WTC11 (cell line): ENCODE data around the gene LRRC8C. TPM values are rescaled to one million over a fixed set of nuclear protein-coding genes. Genes with fewer than 3 reads are reported as not detected.

Experiments
- ATAC-seq: fragments of 200-7000 bp; cut with Tn5 transposase; 2 replicates; pipeline ENCODE4 v1.10.0; 2021; ENCODE audit warnings: mild to moderate bottlenecking, moderate library complexity
- CTCF ChIA-PET: fragments of 300-600 bp; sonication (Branson Sonifier 250); formaldehyde crosslinking; loops from one replicate; lab custom pipeline; 2021; ENCODE audit warnings: antibody characterized with exemption; lab: Charles Lee
- POLR2A ChIA-PET: fragments of 350-600 bp; sonication (Branson Sonifier 250); formaldehyde crosslinking; loops from one replicate; lab custom pipeline; 2021; ENCODE audit warnings: antibody characterized with exemption; lab: Charles Lee
- DNase-seq: peaks from one replicate; pipeline ENCODE4 v3.0.0; 2021; ENCODE audit warnings: low spot score
- H3K27ac Mint-ChIP-seq: 2 replicates; pipeline ENCODE4 v1.8.0; 2021; ENCODE audit warnings: mixed read lengths
- H3K27me3 Mint-ChIP-seq: 2 replicates; pipeline ENCODE4 v1.8.0; 2021; ENCODE audit warnings: low read depth, mild to moderate bottlenecking, moderate library complexity, mixed read lengths
- H3K36me3 Mint-ChIP-seq: 2 replicates; pipeline ENCODE4 v1.8.0; 2021; ENCODE audit warnings: mixed read lengths
- H3K4me1 Mint-ChIP-seq: 2 replicates; pipeline ENCODE4 v1.8.0; 2022; ENCODE audit warnings: mixed read lengths
- H3K4me3 Mint-ChIP-seq: 2 replicates; pipeline ENCODE4 v1.8.0; 2021; ENCODE audit warnings: mild to moderate bottlenecking, moderate library complexity, mixed read lengths
- H3K9me3 Mint-ChIP-seq: 2 replicates; pipeline ENCODE4 v1.8.0; 2021; ENCODE audit warnings: mixed read lengths
- ARID4B ChIP-seq: sonication (generic); formaldehyde crosslinking; IDR thresholded peaks from 2 replicates; pipeline ENCODE4 v1.8.0; 2023; ENCODE audit warnings: missing genetic modification reagents, mild to moderate bottlenecking, borderline replicate concordance
- ATF3 ChIP-seq: sonication (generic); formaldehyde crosslinking; conservative IDR thresholded peaks from 2 replicates; pipeline ENCODE4 v1.8.1; 2022; ENCODE audit warnings: mild to moderate bottlenecking, missing genetic modification reagents
- CTCF ChIP-seq: fragments of 200-600 bp; IDR thresholded peaks from 2 replicates; pipeline ENCODE4 v1.8.0; 2022; ENCODE audit warnings: antibody characterized with exemption
- EMX1 ChIP-seq: fragments of 250-450 bp; sonication (Bioruptor Pico); IDR thresholded peaks from 2 replicates; pipeline ENCODE4 v1.8.0; 2021; ENCODE audit warnings: mild to moderate bottlenecking
- FOXK1 ChIP-seq: sonication (generic); formaldehyde crosslinking; IDR thresholded peaks from 2 replicates; pipeline ENCODE4 v1.8.0; 2022; ENCODE audit warnings: mild to moderate bottlenecking, moderate library complexity, missing genetic modification reagents
- PRDM15 ChIP-seq: sonication (generic); formaldehyde crosslinking; IDR thresholded peaks from 2 replicates; pipeline ENCODE4 v1.8.0; 2022; ENCODE audit warnings: missing genetic modification reagents
- SOX15 ChIP-seq: fragments of 250-450 bp; sonication (Bioruptor Pico); IDR thresholded peaks from 2 replicates; pipeline ENCODE4 v1.9.0; 2021; ENCODE audit warnings: mild to moderate bottlenecking
- TP53 ChIP-seq: sonication (generic); formaldehyde crosslinking; IDR thresholded peaks from 2 replicates; pipeline ENCODE4 v1.8.1; 2023; ENCODE audit warnings: mild to moderate bottlenecking, missing genetic modification reagents
- ZNF512 ChIP-seq: sonication (generic); formaldehyde crosslinking; IDR thresholded peaks from 2 replicates; pipeline ENCODE4 v1.8.1; 2022; ENCODE audit warnings: missing genetic modification reagents, borderline replicate concordance
- total RNA-seq: library from RNA; stranded (reverse); gene quantifications from 3 replicates; pipeline ENCODE4 v1.2.3, GENCODE V29; 2021

LRRC8C gene
- total RNA-seq, 1 experiment from 2014 or later: 1.8 TPM

GRCh38 chr1:89596698-89597097, 36.2 kb upstream of the LRRC8C start (continued):
- TF ChIP-seq ARID4B: no peak
- TF ChIP-seq SOX15 (CRISPR knock-in tag): no peak
- TF ChIP-seq TP53 (CRISPR knock-in tag): no peak
- no peak for TF ChIP-seq EMX1 (CRISPR knock-in tag)
- TF ChIP-seq FOXK1 (CRISPR knock-in tag): no peak
- TF ChIP-seq ZNF512 (CRISPR knock-in tag): no peak

DNA sequence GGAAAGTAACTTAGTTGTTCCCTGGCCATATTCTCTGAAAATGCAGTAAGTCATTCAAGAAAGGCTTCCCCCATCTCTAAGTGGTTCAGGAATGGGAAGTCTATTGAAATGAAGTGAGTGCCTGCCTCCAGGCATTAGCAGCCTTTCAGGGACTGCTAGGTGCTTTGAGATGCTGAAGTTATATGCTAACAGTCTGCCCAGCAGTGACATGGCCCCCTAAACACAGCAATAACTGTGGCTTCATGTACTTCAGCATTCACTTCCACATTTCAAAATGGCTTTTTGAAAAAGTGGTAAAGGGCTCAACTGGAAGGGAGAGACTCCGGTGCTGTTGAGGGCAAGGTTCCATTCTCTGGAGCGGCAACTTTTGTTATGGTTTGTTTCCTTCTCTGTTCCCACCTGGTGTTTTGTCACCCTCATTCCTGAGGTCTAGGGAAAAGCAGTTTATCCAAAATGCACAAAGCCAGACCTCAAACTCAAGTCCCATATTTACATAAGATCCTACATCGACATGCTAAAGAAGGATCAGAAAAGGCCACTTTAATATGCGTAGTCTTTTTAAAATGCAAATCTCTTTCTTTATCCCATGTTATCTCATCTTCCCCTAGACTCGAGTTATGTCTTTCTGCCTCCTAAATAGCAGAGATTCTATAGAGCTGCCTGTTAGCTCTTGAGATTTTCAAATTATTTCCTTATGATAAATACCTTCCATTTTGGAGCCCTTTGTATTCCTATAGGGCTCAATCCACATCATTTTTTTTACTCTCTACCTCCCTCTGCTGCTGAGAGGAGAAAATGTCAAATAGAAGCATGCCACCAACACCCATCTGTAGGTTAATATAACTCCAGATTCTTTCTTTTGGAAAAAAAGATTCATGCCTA, 34.2 kb upstream of the LRRC8C start:
- peak overlapping the region; percentile 47 for H3K4me3 Mint-ChIP-seq
- TF ChIP-seq CTCF (peak; percentile 47), FOXK1 (CRISPR knock-in tag) (no peak), PRDM15 (CRISPR knock-in tag) (peak; percentile 37; the same call in 1 of the 2 replicates)
- ChIA-PET POLR2A (no interaction called here), CTCF (interaction anchor here (0.7 to 5.1 kb wide), 4 partner anchors 67 to 164 kb away, joined by 3 to 22 read pairs (median 4); no protein-coding TSS in a partner anchor)
- peak overlapping the region; percentile 67 for H3K27ac Mint-ChIP-seq
- no peaks in the 10 kb centered on the region for H3K9me3 Mint-ChIP-seq
- no peaks in the 10 kb centered on the region for H3K27me3 Mint-ChIP-seq
- peak; percentile 78 for ATAC-seq
- DNase-seq: no peak
- peaks cover 56% of the 10 kb centered on the region for H3K4me1 Mint-ChIP-seq
- H3K36me3 Mint-ChIP-seq: no peaks in the 10 kb centered on the region; the same call in 1 of the 2 replicates

- Mint-ChIP-seq H3K9me3 (no peaks in the 10 kb centered on the region), H3K4me3 (peak overlapping the region; percentile 47; the same call in 1 of the 2 replicates), H3K27me3 (no peaks in the 10 kb centered on the region), H3K27ac (peak overlapping the region; percentile 67), H3K4me1 (peaks cover 53% of the 10 kb centered on the region)
- no peak for ATAC-seq
- POLR2A ChIA-PET: no interaction called here
- DNase-seq: no peak
- TF ChIP-seq CTCF (0 out of 2 replicates have a peak, but pooled peaks have one; percentile 0), ATF3 (CRISPR knock-in tag) (no peak)
- TF ChIP-seq, all 79 proteins: peak for 1
- CTCF ChIA-PET: interaction anchor here (0.9 to 5.1 kb wide), 3 partner anchors 68 to 163 kb away, joined by 3 to 22 read pairs (median 6); no protein-coding TSS in a partner anchor
- H3K36me3 Mint-ChIP-seq: no peaks in the 10 kb centered on the region; the same call in 1 of the 2 replicates
These were observed 33.6 kb upstream of the LRRC8C start for GRCh38 chr1:89599332-89599630.
